Measurements from ENCODE around the gene GIPC2. TPM values are rescaled to one million over a fixed set of nuclear protein-coding genes. Genes with fewer than 3 reads are reported as not detected.

The GIPC2 gene
- total RNA-seq, 1 experiment from 2014 or later, result 0.26 TPM

GRCh38 chr1:78058670-78059069 lies 12.9 kb downstream of the GIPC2 start:
- no TSS peak for BruUV-seq (replicated peaks)
- no peak overlapping the region for H3K27ac ChIP-seq (ENCODE audit: low read length)
- no peak overlapping the region for H3K4me3 ChIP-seq (ENCODE audit: low read depth in 2 of 2, low read length in 2 of 2)
- no peak for DNase-seq (ENCODE audit: low read depth, low spot score)
- no peaks in the 10 kb centered on the region for H3K36me3 ChIP-seq (ENCODE audit: control insufficient read depth, insufficient read depth, low read length)
- no peaks in the 10 kb centered on the region; the same call in 1 of the 2 replicates for H3K27me3 ChIP-seq (ENCODE audit: control insufficient read depth, insufficient read depth, low read length)
- no peaks in the 10 kb centered on the region for H3K9me3 ChIP-seq (ENCODE audit: control insufficient read depth, insufficient read depth, low read depth, low read length)
- no peak for ATAC-seq
- ChIA-PET CTCF (no interaction called here), POLR2A (no interaction called here)
- in situ Hi-C loops (cut with HindIII; ENCODE audit: low pct_unique_long_range_greater_than_20kb, low sequenced_read_pairs), result no loop called here
- TF ChIP-seq REST (IDR thresholded peaks at IDR 0.05; ENCODE audit: insufficient read depth in 1 of 2, low read depth in 2 of 2, low read length in 1 of 2) (no peak), TCF7L2 (IDR thresholded peaks at IDR 0.05; ENCODE audit: low read depth, low read length) (no peak), CTCF (IDR thresholded peaks at IDR 0.05) (no peak), POLR2AphosphoS5 (IDR thresholded peaks at IDR 0.05; ENCODE audit: low read depth, low read length) (no peak), SIN3A (IDR thresholded peaks at IDR 0.05; ENCODE audit: borderline replicate concordance, insufficient read depth, low read depth, low read length) (no peak)
- intact Hi-C loops (cut with micrococcal nuclease; ENCODE audit: unreplicated experiment), result no loop called here
- H3K4me1 ChIP-seq (ENCODE audit: control insufficient read depth, insufficient read depth, low read length), result no peaks in the 10 kb centered on the region

- Histone ChIP-seq H3K27me3 (ENCODE audit: control insufficient read depth, insufficient read depth, low read length) (no peaks in the 10 kb centered on the region; the same call in 1 of the 2 replicates), H3K4me1 (ENCODE audit: control insufficient read depth, insufficient read depth, low read length) (no peaks in the 10 kb centered on the region), H3K4me3 (ENCODE audit: low read depth in 2 of 2, low read length in 2 of 2) (no peak overlapping the region), H3K9me3 (ENCODE audit: control insufficient read depth, insufficient read depth, low read depth, low read length) (no peaks in the 10 kb centered on the region), H3K36me3 (ENCODE audit: control insufficient read depth, insufficient read depth, low read length) (no peaks in the 10 kb centered on the region), H3K27ac (ENCODE audit: low read length) (no peak overlapping the region)
- intact Hi-C loops (cut with micrococcal nuclease; ENCODE audit: unreplicated experiment) (no loop called here), in situ Hi-C loops (cut with HindIII; ENCODE audit: low pct_unique_long_range_greater_than_20kb, low sequenced_read_pairs) (no loop called here)
- BruUV-seq (replicated peaks), result no TSS peak
- TF ChIP-seq TCF7L2 (IDR thresholded peaks at IDR 0.05; ENCODE audit: low read depth, low read length), result no peak
- TF ChIP-seq SIN3A (IDR thresholded peaks at IDR 0.05; ENCODE audit: borderline replicate concordance, insufficient read depth, low read depth, low read length), result no peak
- DNase-seq (ENCODE audit: low read depth, low spot score) (no peak), ATAC-seq (no peak)
- CTCF ChIA-PET, result no interaction called here
- POLR2A ChIA-PET, result no interaction called here
These were observed 15.2 kb downstream of the GIPC2 start for GRCh38 chr1:78060857-78061563.

- Histone ChIP-seq H3K27me3 (ENCODE audit: control insufficient read depth, insufficient read depth, low read length) (no peaks in the 10 kb centered on the region; the same call in 1 of the 2 replicates), H3K9me3 (ENCODE audit: control insufficient read depth, insufficient read depth, low read depth, low read length) (no peaks in the 10 kb centered on the region), H3K4me3 (ENCODE audit: low read depth in 2 of 2, low read length in 2 of 2) (no peak overlapping the region), H3K36me3 (ENCODE audit: control insufficient read depth, insufficient read depth, low read length) (no peaks in the 10 kb centered on the region), H3K4me1 (ENCODE audit: control insufficient read depth, insufficient read depth, low read length) (no peaks in the 10 kb centered on the region), H3K27ac (ENCODE audit: low read length) (no peak overlapping the region)
- POLR2A ChIA-PET, result no interaction called here
- no peak for TF ChIP-seq TCF7L2 (IDR thresholded peaks at IDR 0.05; ENCODE audit: low read depth, low read length)
- TF ChIP-seq SIN3A (IDR thresholded peaks at IDR 0.05; ENCODE audit: borderline replicate concordance, insufficient read depth, low read depth, low read length), result no peak
- TF ChIP-seq CTCF (IDR thresholded peaks at IDR 0.05), result no peak
- TF ChIP-seq REST (IDR thresholded peaks at IDR 0.05; ENCODE audit: insufficient read depth in 1 of 2, low read depth in 2 of 2, low read length in 1 of 2), result no peak
- no peak for TF ChIP-seq POLR2AphosphoS5 (IDR thresholded peaks at IDR 0.05; ENCODE audit: low read depth, low read length)
- DNase-seq (ENCODE audit: low read depth, low spot score), result no peak
- no TSS peak for BruUV-seq (replicated peaks)
- CTCF ChIA-PET, result no interaction called here
- in situ Hi-C loops (cut with HindIII; ENCODE audit: low pct_unique_long_range_greater_than_20kb, low sequenced_read_pairs) (no loop called here), intact Hi-C loops (cut with micrococcal nuclease; ENCODE audit: unreplicated experiment) (no loop called here)
- no peak for ATAC-seq
These were observed 16.2 kb downstream of the GIPC2 start for GRCh38 chr1:78061825-78062523.

All from Panc1 (cell line).